Tibial artery (tissue), 4 donors: ENCODE results near the gene SH3PXD2B.
A peak's percentile ranks its signal among the peaks of the same experiment; 100 is the strongest.

ENCODE experiments used
- DNase-seq, 2 donors: peaks; one replicate each; pipeline ENCODE4 v3.0.0-alpha.2; 2019
- H3K27ac ChIP-seq, 2 donors: fragments of 200-600 bp; sonication (generic) in 1 of 2; 1 replicate in 1 of 2; 2 replicates in 1 of 2; pipeline ENCODE4 v1.5.1; 2018 to 2019; ENCODE audit warnings: mild to moderate bottlenecking in 1 of 2
- H3K27me3 ChIP-seq, 2 donors: fragments of 200-600 bp; sonication (generic) in 1 of 2; one replicate each; pipeline versions ENCODE4 v1.5.1 to v1.6.0; 2016 to 2019
- H3K36me3 ChIP-seq, 3 donors: fragments of 200-600 bp; sonication (generic) in 2 of 3; one replicate each; pipeline ENCODE4 v1.5.1; 2016 to 2019; ENCODE audit warnings: mild to moderate bottlenecking in 2 of 3
- H3K4me1 ChIP-seq, 4 donors: fragments of 200-600 bp; sonication (generic) in 2 of 4; 1 replicate in 3 of 4; 2 replicates in 1 of 4; pipeline ENCODE4 v1.5.1; 2016 to 2019
- H3K4me3 ChIP-seq, 2 donors: fragments of 200-600 bp; sonication (generic) in 1 of 2; 1 replicate in 1 of 2; 2 replicates in 1 of 2; pipeline ENCODE4 v1.5.1; 2018 to 2019; ENCODE audit warnings: mild to moderate bottlenecking in 2 of 2
- H3K9me3 ChIP-seq, 3 donors: fragments of 200-600 bp; sonication (generic) in 1 of 3; one replicate each; pipeline ENCODE4 v1.5.1; 2016 to 2019
- intact Hi-C: fragments of 100-400 bp; cut with DNase I; formaldehyde crosslinking; loops from one replicate; pipeline ENCODE4 v1.15.0; 2023; ENCODE audit warnings: low total_unique reads
- TF ChIP-seq, protein P1 (sequence below), 2 experiments: fragments of 200-600 bp in 1 of 2; fragments of 450-650 bp in 1 of 2; IDR thresholded peaks; one replicate each; pipeline ENCODE4 v1.5.1; 2017 to 2019; ENCODE audit warnings: antibody characterized with exemption in 2 of 2, mild to moderate bottlenecking in 1 of 2, moderate library complexity in 1 of 2

Gene SH3PXD2B

DNA sequence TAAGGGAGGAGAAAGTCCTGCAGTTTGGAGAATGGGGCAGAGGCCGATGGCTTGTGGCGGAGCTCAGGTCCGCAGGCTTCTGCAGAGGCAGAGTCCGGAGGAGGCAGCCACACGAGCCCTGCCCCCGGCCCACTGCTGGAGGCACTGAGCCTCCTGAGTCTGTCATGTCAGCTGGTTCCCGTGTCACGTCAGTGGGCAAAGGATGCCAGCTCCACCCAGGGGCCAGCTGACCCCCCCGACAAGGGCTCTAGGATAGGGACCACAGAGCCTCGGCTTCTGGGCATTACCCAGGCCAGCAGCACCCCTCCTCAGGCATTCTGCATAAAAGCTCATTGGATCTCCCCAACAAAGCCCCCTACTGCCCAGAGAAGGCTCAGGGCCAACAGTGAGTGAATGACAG, 8.5 kb downstream of the SH3PXD2B start:
- DNase-seq, result peak; percentile 32 to 67
- no peaks in the 10 kb centered on the region for H3K36me3 ChIP-seq
- H3K4me3 ChIP-seq, result no peak overlapping the region
- H3K27ac ChIP-seq, result peak overlapping the region; percentile 12 to 53
- TF ChIP-seq, protein P1, sequence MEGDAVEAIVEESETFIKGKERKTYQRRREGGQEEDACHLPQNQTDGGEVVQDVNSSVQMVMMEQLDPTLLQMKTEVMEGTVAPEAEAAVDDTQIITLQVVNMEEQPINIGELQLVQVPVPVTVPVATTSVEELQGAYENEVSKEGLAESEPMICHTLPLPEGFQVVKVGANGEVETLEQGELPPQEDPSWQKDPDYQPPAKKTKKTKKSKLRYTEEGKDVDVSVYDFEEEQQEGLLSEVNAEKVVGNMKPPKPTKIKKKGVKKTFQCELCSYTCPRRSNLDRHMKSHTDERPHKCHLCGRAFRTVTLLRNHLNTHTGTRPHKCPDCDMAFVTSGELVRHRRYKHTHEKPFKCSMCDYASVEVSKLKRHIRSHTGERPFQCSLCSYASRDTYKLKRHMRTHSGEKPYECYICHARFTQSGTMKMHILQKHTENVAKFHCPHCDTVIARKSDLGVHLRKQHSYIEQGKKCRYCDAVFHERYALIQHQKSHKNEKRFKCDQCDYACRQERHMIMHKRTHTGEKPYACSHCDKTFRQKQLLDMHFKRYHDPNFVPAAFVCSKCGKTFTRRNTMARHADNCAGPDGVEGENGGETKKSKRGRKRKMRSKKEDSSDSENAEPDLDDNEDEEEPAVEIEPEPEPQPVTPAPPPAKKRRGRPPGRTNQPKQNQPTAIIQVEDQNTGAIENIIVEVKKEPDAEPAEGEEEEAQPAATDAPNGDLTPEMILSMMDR (IDR thresholded peaks at IDR 0.05), result no peak
- H3K4me1 ChIP-seq, result peaks cover 7 to 57% (median 49%) of the 10 kb centered on the region in 4 donors
- intact Hi-C loops, result no loop called here
- no peaks in the 10 kb centered on the region for H3K27me3 ChIP-seq
- H3K9me3 ChIP-seq, result no peaks in the 10 kb centered on the region

DNA sequence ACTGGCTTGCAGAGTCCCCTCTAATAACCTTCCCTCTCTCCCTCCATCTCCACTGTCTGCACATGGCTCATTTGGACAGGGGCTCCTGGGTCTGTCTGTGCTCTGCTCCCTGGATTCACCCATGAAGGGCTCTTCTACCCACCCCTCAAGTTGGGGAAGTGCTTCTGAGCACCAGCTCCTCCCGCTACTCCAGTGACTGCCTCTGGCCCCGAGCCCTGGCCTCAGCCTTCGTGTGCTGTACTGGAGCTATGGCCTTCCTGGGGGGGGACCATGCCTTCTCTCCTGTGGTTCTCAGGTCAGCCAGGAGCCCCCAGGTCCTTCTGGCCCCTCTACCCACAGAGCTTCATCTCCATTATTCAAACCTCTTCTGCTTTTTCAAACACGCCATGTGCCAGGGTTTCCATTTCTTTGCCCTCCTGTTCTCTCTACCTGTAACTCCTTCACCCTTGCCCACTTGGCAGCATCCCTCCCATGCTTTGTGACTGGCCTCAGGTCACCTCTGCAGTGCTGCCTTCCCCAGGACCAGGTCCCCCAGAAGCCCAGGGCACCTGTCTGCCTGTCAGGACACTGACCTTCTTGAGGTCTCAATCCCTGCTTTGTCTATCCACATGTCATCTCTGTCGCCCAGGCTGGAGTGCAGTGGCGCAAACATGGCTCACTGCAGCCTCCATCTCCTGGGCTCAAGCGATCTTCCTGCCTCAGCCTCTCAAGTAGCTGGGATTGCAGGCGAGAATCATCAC, 9.5 kb downstream of the SH3PXD2B start:
- peak; percentile 21 to 66 for DNase-seq
- no peaks in the 10 kb centered on the region for H3K36me3 ChIP-seq
- peak overlapping the region; percentile 53 to 64 for H3K27ac ChIP-seq
- TF ChIP-seq, protein P1 (IDR thresholded peaks at IDR 0.05), result no peak
- H3K4me1 ChIP-seq, result peaks cover 7 to 54% (median 47%) of the 10 kb centered on the region in 4 donors
- intact Hi-C loops, result no loop called here
- no peak overlapping the region for H3K4me3 ChIP-seq
- H3K9me3 ChIP-seq, result no peaks in the 10 kb centered on the region
- H3K27me3 ChIP-seq, result no peaks in the 10 kb centered on the region

DNA sequence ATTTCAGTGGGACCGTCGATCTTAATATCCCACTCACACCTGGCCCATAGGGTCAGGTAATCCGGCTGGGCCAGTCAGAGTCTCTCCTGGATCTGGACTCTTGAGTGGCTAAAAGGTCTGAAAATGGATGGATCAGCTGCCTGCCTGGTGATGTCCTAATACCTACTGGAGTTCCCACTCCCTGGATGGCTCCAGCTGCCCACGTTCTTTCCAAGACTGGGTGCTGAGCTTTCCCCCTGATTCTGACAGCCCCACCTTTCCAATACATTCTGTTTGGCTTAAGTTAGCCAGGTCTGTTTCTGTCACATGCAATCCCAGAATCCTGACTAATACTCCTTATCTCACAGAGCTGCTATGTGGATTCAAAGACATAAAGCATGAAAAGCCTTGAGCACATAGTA, 10.2 kb downstream of the SH3PXD2B start:
- peak; percentile 22 to 64 for DNase-seq
- Histone ChIP-seq H3K27me3 (no peaks in the 10 kb centered on the region), H3K27ac (peak overlapping the region; percentile 53 to 64), H3K4me3 (no peak overlapping the region), H3K4me1 (peaks cover 7 to 58% (median 47%) of the 10 kb centered on the region in 4 donors), H3K9me3 (no peaks in the 10 kb centered on the region), H3K36me3 (no peaks in the 10 kb centered on the region)
- intact Hi-C loops, result no loop called here
- TF ChIP-seq, protein P1 (IDR thresholded peaks at IDR 0.05), result no peak

DNA sequence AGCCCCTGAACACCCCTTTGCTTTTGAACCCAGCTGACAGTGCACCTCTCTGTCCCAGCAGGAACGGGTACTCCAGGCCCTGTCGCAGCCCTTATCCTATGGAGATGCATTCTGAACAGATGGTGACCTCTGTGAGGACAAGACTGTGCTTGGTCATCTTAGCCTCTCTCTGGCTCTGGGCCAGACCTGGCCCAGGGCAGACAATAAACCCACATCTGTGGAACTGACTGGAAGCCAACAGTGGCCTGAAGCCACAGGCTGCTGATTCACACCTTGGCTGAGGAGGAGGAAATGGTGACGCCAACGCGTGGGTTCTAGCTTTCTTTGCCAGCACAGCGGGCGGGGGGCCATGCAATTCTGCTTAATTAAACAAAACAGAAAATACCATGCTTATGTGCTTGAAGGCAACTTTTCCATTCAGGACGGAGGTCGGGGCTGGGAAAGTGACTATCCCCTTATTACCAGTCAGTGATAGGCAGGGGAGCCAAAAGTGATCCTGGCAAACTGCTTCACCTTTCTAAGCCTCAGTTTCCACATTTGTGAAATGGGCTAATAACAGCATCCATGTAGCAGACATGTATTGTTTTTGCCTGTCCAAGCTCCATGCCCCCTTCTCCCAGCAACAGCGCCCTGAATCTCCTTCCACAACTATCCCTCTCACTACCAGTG, 10.8 kb downstream of the SH3PXD2B start:
- peak; percentile 88 to 92 for DNase-seq
- TF ChIP-seq, protein P1 (IDR thresholded peaks at IDR 0.05), result no peak
- Histone ChIP-seq H3K4me3 (no peak overlapping the region), H3K4me1 (peaks cover 7 to 58% (median 47%) of the 10 kb centered on the region in 4 donors), H3K27me3 (no peaks in the 10 kb centered on the region), H3K27ac (peak overlapping the region; percentile 53 to 64), H3K36me3 (no peaks in the 10 kb centered on the region), H3K9me3 (no peaks in the 10 kb centered on the region)
- intact Hi-C loops, result no loop called here

DNA sequence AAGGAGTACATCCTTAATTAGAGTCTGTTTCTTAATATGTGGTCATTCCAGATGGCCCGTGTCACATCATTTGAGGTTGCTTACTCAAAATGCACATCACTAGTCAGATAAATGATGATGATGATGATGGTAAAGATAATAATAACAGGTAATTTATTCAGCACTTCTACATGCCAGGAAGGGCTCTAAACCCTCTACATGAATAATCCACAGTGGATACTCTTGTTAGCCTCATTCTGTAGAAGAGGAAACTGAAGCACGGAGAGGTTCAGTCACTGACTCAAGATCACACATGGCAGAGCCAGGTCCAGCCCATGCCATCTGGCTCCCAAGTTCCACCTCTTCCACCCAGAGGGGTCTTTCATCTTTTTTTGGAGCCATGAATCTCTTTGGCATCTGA, 11.7 kb downstream of the SH3PXD2B start:
- no peak overlapping the region for H3K4me3 ChIP-seq
- no peaks in the 10 kb centered on the region for H3K27me3 ChIP-seq
- peak overlapping the region; percentile 53 to 64 for H3K27ac ChIP-seq
- peaks cover 7 to 63% (median 54%) of the 10 kb centered on the region in 4 donors for H3K4me1 ChIP-seq
- intact Hi-C loops, result no loop called here
- no peaks in the 10 kb centered on the region for H3K9me3 ChIP-seq
- no peak for DNase-seq
- TF ChIP-seq, protein P1 (IDR thresholded peaks at IDR 0.05), result no peak
- no peaks in the 10 kb centered on the region for H3K36me3 ChIP-seq
